ENCODE data around the gene ACR.
"Not testable (repeated sequence)": the region's sequence is repeated elsewhere in the genome, so short reads cannot be mapped to it uniquely, and the experiment has no call there.

The ACR gene

GRCh38 chr22:50739894-50740293, 1.9 kb downstream of the ACR start:
- no peak overlapping the region for H3K4me3 ChIP-seq (ENCODE audit: low read length)
- no peak for DNase-seq (ENCODE audit: low read depth)
- TF ChIP-seq, protein P1, sequence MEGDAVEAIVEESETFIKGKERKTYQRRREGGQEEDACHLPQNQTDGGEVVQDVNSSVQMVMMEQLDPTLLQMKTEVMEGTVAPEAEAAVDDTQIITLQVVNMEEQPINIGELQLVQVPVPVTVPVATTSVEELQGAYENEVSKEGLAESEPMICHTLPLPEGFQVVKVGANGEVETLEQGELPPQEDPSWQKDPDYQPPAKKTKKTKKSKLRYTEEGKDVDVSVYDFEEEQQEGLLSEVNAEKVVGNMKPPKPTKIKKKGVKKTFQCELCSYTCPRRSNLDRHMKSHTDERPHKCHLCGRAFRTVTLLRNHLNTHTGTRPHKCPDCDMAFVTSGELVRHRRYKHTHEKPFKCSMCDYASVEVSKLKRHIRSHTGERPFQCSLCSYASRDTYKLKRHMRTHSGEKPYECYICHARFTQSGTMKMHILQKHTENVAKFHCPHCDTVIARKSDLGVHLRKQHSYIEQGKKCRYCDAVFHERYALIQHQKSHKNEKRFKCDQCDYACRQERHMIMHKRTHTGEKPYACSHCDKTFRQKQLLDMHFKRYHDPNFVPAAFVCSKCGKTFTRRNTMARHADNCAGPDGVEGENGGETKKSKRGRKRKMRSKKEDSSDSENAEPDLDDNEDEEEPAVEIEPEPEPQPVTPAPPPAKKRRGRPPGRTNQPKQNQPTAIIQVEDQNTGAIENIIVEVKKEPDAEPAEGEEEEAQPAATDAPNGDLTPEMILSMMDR (conservative IDR thresholded peaks at IDR 0.05; ENCODE audit: low read depth, low read length) = no peak

DNA sequence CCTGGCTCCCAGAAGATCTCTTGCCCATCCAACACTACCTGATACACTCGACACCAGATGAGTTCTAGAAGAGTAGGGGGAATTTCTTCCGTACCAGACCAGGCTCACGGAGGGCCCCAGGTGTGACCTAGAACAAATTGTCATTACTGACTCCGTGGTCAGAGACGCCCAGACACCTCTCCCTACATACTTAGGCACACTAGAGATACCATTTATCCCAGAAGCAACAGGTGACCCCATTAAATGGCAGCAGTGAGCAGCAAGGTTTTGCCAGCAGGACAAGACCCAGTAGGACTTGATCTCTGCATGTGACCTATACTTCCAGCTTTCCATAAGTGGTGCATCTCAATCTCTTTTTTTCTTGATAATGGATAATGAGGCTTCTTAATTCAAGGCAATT, 2.7 kb downstream of the ACR start:
- DNase-seq (ENCODE audit: low read depth); H3K4me3 ChIP-seq (ENCODE audit: low read length): not testable (repeated sequence)

DNA sequence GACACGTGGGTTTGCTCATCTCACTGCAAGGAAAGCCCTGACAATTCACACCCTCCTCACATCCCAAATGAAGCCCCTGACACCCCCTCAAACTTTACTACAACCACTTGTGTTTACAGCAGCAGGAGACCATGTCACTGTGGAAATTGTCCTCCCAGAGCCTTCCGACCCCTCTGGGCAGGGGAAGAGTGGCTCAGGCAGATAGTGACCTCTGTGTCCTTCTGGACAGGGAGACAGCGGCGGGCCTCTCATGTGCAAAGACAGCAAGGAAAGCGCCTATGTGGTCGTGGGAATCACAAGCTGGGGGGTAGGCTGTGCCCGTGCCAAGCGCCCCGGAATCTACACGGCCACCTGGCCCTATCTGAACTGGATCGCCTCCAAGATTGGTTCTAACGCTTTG, 6.4 kb downstream of the ACR start:
- not testable (repeated sequence) for DNase-seq (ENCODE audit: low read depth); H3K4me3 ChIP-seq (ENCODE audit: low read length)

DNA sequence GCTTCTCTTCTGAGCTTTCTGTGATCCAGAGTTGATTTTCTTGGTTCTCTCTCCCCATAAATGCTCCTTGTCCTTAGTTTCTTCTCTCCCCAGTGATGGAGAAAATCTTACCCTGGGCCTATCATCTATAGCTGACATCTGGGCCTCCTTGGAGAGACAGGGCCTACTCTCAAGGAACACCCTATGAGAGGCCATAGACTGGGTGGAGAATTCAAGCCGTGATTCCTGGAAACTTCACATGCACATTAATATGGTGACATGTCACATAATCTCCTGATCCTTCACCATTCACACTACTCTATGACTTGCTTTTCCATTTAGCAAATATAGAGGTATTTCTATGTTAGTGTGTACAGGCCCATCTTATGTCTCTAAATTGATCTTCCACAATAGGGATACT, 9.5 kb downstream of the ACR start:
- H3K4me3 ChIP-seq (ENCODE audit: low read length); DNase-seq (ENCODE audit: low read depth): not testable (repeated sequence)

- H3K4me3 ChIP-seq (ENCODE audit: low read length); DNase-seq (ENCODE audit: low read depth): not testable (repeated sequence)
Observed at GRCh38 chr22:50748630-50749029, 10.6 kb downstream of the ACR start.

- H3K4me3 ChIP-seq (ENCODE audit: low read length) = not testable (repeated sequence)
Observed at GRCh38 chr22:50749302-50750074, 11.5 kb downstream of the ACR start.

DNA sequence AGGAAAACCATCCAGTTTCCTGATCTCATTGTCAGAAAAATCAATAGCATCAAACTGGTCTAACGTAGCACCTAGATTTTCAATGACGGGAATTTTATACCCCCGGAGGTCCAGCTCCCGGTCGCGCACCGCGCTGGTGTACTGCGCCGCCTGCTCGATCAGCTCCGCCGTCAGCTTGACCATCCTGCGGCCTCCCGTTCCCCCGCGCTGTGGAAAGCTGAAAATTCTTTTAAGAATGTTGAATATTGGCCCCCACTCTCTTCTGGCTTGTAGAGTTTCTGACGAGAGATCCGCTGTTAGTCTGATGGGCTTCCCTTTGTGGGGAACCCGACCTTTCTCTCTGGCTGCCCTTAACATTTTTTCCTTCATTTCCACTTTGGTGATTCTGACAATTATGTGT, 17.2 kb downstream of the ACR start:
- H3K4me3 ChIP-seq (ENCODE audit: low read length); DNase-seq (ENCODE audit: low read depth): not testable (repeated sequence)

More at GRCh38 chr22:50749302-50750074, 11.5 kb downstream of the ACR start:
- not testable (repeated sequence) for DNase-seq (ENCODE audit: low read depth)

DNA sequence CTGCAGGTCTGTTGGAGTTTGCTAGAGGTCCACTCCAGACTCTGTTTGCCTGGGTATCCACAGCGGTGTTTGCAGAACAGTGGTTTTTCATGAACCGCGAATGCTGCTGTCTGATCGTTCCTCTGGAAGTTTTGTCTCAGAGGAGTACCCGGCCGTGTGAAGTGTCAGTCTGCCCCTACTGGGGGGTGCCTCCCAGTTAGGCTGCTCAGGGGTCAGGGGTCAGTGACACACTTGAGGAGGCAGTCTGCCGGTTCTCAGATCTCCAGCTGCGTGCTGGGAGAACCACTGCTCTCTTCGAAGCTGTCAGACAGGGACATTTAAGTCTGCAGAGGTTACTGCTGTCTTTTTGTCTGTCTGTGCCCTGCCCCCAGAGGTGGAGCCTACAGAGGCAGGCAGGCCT, 18.4 kb downstream of the ACR start:
- not testable (repeated sequence) for H3K4me3 ChIP-seq (ENCODE audit: low read length); DNase-seq (ENCODE audit: low read depth)

DNA sequence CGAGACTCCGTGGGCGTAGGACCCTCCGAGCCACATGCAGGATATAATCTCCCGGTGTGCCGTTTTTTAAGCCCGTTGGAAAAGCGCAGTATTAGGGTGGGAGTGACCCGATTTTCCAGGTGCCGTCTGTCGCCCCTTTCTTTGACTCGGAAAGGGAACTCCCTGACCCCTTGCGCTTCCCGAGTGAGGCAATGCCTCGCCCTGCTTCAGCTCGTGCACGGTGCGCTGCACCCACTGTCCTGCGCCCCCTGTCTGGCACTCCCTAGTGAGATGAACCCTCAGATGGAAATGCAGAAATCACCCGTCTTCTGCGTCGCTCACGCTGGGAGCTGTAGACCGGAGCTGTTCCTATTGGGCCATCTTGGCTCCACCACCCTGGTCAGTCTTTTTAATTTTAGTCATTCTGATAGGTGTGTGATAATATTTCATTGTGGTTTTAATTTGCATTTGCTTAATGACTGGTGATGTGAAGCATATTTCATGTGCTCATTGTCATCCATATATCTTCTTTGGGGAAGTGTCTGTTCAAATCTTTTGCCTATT, 19.0 kb downstream of the ACR start:
- TF ChIP-seq, protein P1 (conservative IDR thresholded peaks at IDR 0.05; ENCODE audit: low read depth, low read length) = peak; percentile 38
- H3K4me3 ChIP-seq (ENCODE audit: low read length) = peak overlapping the region; percentile 53
- not testable (repeated sequence) for DNase-seq (ENCODE audit: low read depth)

GRCh38 chr22:50759597-50760341, 21.8 kb downstream of the ACR start:
- not testable (repeated sequence) for H3K4me3 ChIP-seq (ENCODE audit: low read length); DNase-seq (ENCODE audit: low read depth)

GRCh38 chr22:50761829-50762228, 23.8 kb downstream of the ACR start:
- H3K4me3 ChIP-seq (ENCODE audit: low read length); DNase-seq (ENCODE audit: low read depth): not testable (repeated sequence)

DNA sequence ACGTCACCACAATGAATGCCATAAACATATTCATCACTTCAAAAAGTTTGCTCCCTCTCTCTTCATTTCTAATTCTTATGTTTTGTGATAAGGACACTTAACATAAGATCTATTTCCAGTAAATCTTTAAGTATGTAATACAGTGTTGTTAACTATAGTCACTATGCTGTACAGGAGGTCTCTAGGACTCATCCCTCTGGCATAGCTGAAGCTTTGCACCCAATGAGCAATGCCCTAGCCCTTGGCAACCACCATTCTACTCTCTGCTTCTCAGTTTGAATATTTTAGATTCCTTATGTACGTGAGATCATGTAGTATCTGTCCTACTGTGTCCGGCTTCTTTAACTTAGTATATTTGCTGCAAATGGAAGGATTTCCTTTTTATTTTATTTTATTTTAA, 26.3 kb downstream of the ACR start:
- not testable (repeated sequence) for DNase-seq (ENCODE audit: low read depth)

More for the DNA sequence above, 26.3 kb downstream of the ACR start:
- H3K4me3 ChIP-seq (ENCODE audit: low read length) = not testable (repeated sequence)

Measured in retinal pigment epithelial cell (primary cell).